Activated CD4-positive, alpha-beta T cell treated with anti-CD3 and anti-CD28 coated beads, Interleukin-2, amount 10 ng/mL, durations not matched to agents 7 days and 5 days (primary cell): Measurements from ENCODE around the gene SLC50A1. TPM values are rescaled to one million over a fixed set of nuclear protein-coding genes. Genes with fewer than 3 reads are reported as not detected.

Source experiments
- CTCF ChIA-PET: fragments of 350-600 bp; sonication (Branson Sonifier 250); formaldehyde crosslinking; loops from one replicate; lab custom pipeline; 2021; ENCODE audit warnings: antibody characterized with exemption; lab: Charles Lee
- POLR2A ChIA-PET: fragments of 350-600 bp; sonication (Branson Sonifier 250); formaldehyde crosslinking; loops from one replicate; lab custom pipeline; 2021; ENCODE audit warnings: antibody characterized with exemption; lab: Charles Lee
- DNase-seq: peaks from one replicate; pipeline ENCODE4 v3.0.0-alpha.2; 2020
- H3K27ac Mint-ChIP-seq: one replicate; pipeline ENCODE4 v1.8.0; 2021; ENCODE audit warnings: mild to moderate bottlenecking, moderate library complexity, mixed read lengths
- H3K27me3 Mint-ChIP-seq: one replicate; pipeline ENCODE4 v1.8.0; 2021; ENCODE audit warnings: mixed read lengths
- H3K36me3 Mint-ChIP-seq: one replicate; pipeline ENCODE4 v1.8.0; 2021; ENCODE audit warnings: low read depth, mixed read lengths
- H3K4me1 Mint-ChIP-seq: one replicate; pipeline ENCODE4 v1.8.0; 2021; ENCODE audit warnings: mixed read lengths
- H3K4me3 Mint-ChIP-seq: one replicate; pipeline ENCODE4 v1.8.0; 2021; ENCODE audit warnings: mild to moderate bottlenecking, moderate library complexity, mixed read lengths
- H3K9me3 Mint-ChIP-seq: one replicate; pipeline ENCODE4 v1.8.0; 2021; ENCODE audit warnings: mixed read lengths
- total RNA-seq, 2 experiments: library from RNA; stranded (reverse); gene quantifications; one replicate each; pipeline ENCODE4 v1.2.3, GENCODE V29; 2021

The SLC50A1 gene
- total RNA-seq, 2 experiments from 2014 or later, result 37.2 to 42.3 TPM

DNA sequence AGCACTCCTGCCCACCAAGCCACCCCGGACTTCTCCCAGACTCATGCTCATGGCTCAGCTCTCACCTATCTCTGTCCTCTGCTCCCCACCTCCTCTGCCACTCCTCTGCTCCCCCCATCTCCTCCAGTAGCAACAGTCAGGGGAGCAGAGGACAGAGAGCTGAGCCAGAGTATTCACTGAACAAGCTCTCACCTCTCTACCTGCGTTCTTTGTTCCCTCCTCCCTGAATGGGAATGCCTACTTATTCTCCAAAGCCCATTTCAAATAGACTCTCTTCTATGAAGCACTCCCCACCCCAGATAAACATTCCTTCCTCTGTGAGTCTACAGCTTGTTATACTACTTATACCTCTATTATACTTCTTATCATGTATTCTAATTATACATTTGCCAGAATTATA lies 14.4 kb upstream of the SLC50A1 start:
- H3K27ac Mint-ChIP-seq, result no peak overlapping the region
- H3K9me3 Mint-ChIP-seq, result no peaks in the 10 kb centered on the region
- CTCF ChIA-PET, result interaction anchor here (0.6 to 1.2 kb wide), 3 partner anchors 52 to 337 kb away, joined by 3 read pairs; partner anchors contain the start of gene KRTCAP2
- H3K36me3 Mint-ChIP-seq, result no peaks in the 10 kb centered on the region
- no peak overlapping the region for H3K4me3 Mint-ChIP-seq
- POLR2A ChIA-PET, result no interaction called here
- peaks cover 2% of the 10 kb centered on the region for H3K4me1 Mint-ChIP-seq
- no peak for DNase-seq
- H3K27me3 Mint-ChIP-seq, result peaks cover 40% of the 10 kb centered on the region

DNA sequence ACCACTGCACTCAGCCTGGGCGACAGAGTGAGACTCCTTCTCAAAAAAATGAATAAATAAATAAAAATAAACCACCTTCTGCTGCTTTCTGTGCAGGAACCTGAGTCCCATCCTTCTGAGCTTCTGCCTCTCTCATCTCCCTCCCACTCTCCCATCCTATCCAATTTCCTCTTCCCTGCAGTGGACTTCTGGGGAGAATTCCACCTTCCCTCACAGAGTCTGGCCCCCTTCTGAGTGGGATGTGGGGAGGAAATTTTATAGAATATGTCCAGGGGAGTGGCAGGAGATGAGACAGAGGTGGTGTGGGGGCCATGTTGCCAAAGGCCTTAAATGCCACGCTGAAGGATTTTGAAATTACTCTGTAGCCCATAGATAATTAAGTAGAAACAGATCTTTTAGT lies 13.3 kb upstream of the SLC50A1 start:
- Mint-ChIP-seq H3K9me3 (no peaks in the 10 kb centered on the region), H3K4me1 (peaks cover 10% of the 10 kb centered on the region), H3K4me3 (no peak overlapping the region), H3K36me3 (no peaks in the 10 kb centered on the region), H3K27ac (no peak overlapping the region), H3K27me3 (peaks cover 49% of the 10 kb centered on the region)
- DNase-seq, result no peak
- ChIA-PET POLR2A (no interaction called here), CTCF (interaction anchor here (0.9 to 1.3 kb wide), 2 partner anchors 9 to 45 kb away, joined by 3 to 4 read pairs; no protein-coding TSS in a partner anchor)

DNA sequence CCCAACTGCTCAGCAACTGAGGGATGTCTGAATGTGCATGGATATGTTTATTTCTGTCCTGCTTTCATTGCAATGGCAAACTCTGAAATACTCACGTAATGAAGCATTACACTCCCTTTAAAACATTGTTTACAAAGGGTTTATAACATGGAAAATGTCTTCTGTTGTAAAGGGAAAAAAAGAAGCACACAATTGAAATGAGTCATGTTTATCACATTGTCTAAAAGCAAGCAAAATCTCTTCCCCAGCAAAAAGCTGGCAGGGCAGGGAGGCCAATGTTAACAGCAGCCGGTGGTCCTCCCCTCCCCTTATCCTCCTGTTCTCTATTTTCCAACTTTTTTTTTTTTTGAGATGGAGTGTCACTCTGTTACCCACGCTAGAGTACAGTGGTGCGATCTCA lies 11.9 kb upstream of the SLC50A1 start:
- Mint-ChIP-seq H3K4me3 (no peak overlapping the region), H3K36me3 (no peaks in the 10 kb centered on the region), H3K27me3 (peaks cover 61% of the 10 kb centered on the region), H3K4me1 (peaks cover 22% of the 10 kb centered on the region), H3K27ac (no peak overlapping the region), H3K9me3 (no peaks in the 10 kb centered on the region)
- ChIA-PET POLR2A (no interaction called here), CTCF (interaction anchor here (2.1 kb wide), 1 partner anchor 32 kb away, joined by 5 read pairs; no protein-coding TSS in a partner anchor)
- DNase-seq, result no peak

DNA sequence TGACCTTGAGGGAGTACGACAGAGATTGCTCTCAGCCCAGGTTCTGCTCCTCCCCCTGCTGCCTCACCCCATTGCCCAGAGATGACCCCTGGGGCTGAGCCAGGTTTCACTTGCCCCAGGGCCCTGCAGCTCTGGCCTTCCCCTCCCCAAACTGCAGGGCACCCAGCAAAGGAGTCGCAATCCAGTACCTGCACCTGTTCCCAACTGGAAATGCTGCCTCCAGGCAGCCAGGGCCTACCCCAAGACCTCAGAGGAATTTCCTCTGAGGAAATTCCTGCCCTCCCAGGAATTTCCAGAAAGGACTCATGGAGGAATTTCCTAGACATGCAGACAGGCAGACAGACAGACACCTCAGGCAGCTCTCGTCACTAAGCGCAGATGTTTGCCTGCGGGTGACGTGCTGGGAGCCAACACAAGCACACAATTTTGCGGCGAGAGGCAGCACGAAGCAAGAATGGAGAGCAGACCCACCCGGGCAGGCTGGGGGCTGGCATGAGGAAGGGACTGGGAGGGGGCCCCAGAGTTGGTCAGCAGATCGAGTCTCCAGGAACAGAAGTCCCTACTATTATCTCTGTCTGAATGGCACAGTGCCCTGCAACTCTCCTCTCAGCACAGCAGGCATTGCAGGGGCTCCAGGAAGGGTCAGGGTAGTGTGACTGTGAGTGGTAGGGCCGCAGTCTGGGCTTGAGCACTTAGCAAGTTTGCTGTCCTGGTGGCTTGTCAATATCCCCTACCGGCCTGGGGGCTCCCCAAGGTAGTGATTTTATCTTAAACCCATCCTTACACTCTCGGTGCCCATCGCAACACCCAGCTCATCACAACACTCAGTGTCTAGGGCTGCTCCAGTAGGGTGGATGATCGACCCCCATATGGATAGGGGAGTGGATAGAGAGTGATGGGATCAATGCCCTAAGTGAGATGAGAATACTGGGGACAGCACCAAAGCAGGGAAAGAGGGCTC lies 10.9 kb upstream of the SLC50A1 start:
- H3K36me3 Mint-ChIP-seq, result no peaks in the 10 kb centered on the region
- POLR2A ChIA-PET, result no interaction called here
- H3K27ac Mint-ChIP-seq, result no peak overlapping the region
- H3K4me3 Mint-ChIP-seq, result no peak overlapping the region
- no peaks in the 10 kb centered on the region for H3K9me3 Mint-ChIP-seq
- H3K4me1 Mint-ChIP-seq, result peaks cover 30% of the 10 kb centered on the region
- peaks cover 60% of the 10 kb centered on the region for H3K27me3 Mint-ChIP-seq
- CTCF ChIA-PET, result interaction anchor here (0.6 to 2.1 kb wide), 4 partner anchors 33 to 422 kb away, joined by 3 to 5 read pairs (median 3); no protein-coding TSS in a partner anchor
- DNase-seq, result no peak

DNA sequence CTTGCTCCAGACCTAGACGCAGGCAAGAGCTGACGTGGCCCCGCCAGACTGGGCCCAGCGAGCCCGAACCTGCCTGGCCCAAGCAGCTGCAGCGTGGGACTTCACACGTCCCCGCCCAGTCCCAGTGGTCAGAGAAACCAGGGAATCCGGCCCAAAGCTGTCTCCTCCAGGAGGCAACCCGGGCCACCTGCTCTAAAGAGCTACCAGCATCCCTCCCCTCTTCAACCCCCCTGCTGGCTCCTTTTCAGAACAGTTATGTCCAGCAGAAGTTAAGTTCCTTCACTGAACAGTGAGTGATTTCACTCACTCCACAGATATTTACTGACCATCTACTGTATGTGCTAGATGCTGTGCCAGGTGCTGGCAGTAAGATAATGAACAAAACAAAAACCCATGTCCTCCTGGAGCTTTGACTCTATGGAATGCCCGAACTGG lies 10.1 kb upstream of the SLC50A1 start:
- CTCF ChIA-PET, result interaction anchor here (0.6 to 2.1 kb wide), 5 partner anchors 34 to 423 kb away, joined by 3 to 5 read pairs (median 3); no protein-coding TSS in a partner anchor
- no peak overlapping the region for H3K4me3 Mint-ChIP-seq
- H3K27me3 Mint-ChIP-seq, result peaks cover 57% of the 10 kb centered on the region
- peaks cover 33% of the 10 kb centered on the region for H3K4me1 Mint-ChIP-seq
- POLR2A ChIA-PET, result no interaction called here
- no peak for DNase-seq
- no peak overlapping the region for H3K27ac Mint-ChIP-seq
- no peaks in the 10 kb centered on the region for H3K36me3 Mint-ChIP-seq
- no peaks in the 10 kb centered on the region for H3K9me3 Mint-ChIP-seq

DNA sequence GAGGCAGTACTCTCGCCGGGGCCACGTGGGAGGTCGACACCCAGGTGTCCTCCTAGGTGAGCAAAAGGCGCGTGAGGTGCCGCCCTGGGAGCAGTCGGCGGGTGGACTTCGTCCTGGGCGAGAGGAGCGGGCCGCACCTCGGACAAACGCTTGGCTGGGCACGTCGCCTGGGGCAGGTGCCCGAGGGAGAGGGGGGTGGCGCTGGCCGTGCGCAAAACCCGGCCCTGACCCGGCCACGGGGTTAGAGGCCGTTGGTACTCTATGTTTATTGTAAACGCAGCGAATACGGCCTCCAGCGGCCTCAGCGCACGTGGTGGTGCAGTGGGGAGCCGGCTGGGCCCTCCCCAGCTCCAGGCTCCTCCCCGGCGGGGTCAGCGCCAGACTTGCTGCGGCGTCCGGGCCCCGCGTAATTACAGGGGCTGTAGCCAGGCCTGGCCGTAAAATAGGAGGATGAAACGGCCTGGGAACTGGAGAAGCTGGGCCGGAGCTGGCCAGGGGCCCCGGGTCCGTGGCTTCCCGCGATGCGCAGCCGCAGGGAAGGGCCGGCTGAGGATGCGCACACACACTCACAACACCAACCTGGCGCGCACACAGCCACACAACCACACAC lies 9.6 kb upstream of the SLC50A1 start:
- H3K36me3 Mint-ChIP-seq, result no peaks in the 10 kb centered on the region
- no peak overlapping the region for H3K27ac Mint-ChIP-seq
- H3K9me3 Mint-ChIP-seq, result no peaks in the 10 kb centered on the region
- no peak for DNase-seq
- no peak overlapping the region for H3K4me3 Mint-ChIP-seq
- H3K4me1 Mint-ChIP-seq, result peaks cover 36% of the 10 kb centered on the region
- CTCF ChIA-PET, result interaction anchor here (0.6 to 2.1 kb wide), 6 partner anchors 10 to 424 kb away, joined by 3 to 5 read pairs (median 3); no protein-coding TSS in a partner anchor
- POLR2A ChIA-PET, result no interaction called here
- peaks cover 55% of the 10 kb centered on the region for H3K27me3 Mint-ChIP-seq

DNA sequence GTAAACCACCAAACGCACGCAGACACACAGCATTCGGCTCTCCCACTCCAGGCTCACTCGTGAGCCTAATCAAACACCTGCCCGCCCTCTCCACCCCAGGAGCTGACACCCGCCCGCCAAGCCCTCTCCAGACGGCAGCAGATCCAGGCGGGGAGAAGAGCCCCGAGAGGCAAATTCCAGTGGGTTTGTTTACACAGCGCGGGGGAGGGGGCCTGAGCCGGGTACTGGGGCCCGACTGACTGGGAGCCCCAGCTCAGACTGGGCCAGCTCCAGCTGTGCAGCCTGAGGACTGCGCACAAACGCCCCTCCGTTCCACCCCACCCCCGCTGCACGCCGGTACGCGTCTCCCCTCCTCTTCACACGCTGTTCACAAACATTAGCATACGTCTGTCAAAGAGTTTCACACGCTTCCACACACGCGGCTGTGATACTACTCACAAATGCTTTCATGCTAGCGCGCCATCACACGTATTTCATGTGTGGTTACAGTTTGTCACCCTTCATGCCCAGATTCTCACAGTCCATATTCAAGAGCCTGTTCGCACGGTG lies 9.0 kb upstream of the SLC50A1 start:
- Mint-ChIP-seq H3K9me3 (no peaks in the 10 kb centered on the region), H3K36me3 (no peaks in the 10 kb centered on the region), H3K27ac (no peak overlapping the region), H3K27me3 (peaks cover 52% of the 10 kb centered on the region), H3K4me1 (peaks cover 36% of the 10 kb centered on the region), H3K4me3 (peak overlapping the region; percentile 67)
- CTCF ChIA-PET, result interaction anchor here (1.1 kb wide), 2 partner anchors 11 to 41 kb away, joined by 3 read pairs; no protein-coding TSS in a partner anchor
- POLR2A ChIA-PET, result no interaction called here
- DNase-seq, result peak; percentile 44

DNA sequence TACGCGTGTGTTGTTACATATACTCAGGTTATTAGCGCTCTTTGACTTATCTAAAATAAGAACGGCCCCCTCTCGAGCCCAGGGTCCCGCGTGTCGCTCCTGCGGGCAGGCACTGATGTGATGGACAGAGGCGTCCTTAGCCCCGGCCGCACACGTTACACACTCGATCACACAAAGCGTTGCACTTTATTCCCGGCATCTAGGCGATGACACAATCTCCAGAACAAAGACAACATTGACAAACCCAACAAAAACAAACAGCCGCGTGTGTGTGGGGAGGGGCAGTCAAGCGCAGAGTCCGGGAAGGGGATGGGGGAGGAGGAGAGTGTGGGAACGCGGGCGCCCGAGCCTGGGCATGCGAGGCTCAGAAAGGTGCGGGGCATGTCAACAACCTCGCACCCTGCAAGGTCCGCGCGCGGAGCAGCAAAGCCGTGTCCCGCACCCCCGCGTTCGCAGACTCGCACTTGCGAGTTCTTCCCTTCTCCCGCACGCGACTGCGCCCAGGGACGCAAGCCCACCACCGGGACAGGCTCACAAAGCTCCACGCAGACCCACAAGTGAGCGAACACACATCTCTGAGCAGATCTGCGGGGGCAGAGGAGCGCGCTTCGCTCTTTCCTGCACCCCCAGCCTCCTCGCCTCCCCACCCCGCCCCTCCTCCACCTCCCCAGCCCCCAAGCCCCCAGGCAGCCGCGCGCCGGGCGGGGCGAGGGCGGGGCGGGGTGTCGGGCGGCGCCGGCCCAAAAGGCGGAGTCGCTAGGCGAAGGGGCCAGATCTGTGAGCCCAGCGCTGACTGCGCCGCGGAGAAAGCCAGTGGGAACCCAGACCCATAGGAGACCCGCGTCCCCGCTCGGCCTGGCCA lies 8.3 kb upstream of the SLC50A1 start, which contains the start of gene EFNA1:
Gene EFNA1 (plus strand): TSS at position 772 of the 862 bp plus-strand sequence. CDS start 102 bp downstream, outside the sequence.
- Mint-ChIP-seq H3K4me3 (peak within 1 kb of the TSS; percentile 67), H3K36me3 (no peaks in the 10 kb centered on the region), H3K27me3 (peaks cover 50% of the 10 kb centered on the region), H3K9me3 (no peaks in the 10 kb centered on the region), H3K4me1 (peaks cover 39% of the 10 kb centered on the region), H3K27ac (peak within 1 kb of the TSS; percentile 77)
- CTCF ChIA-PET, result interaction anchor here (0.9 to 1.1 kb wide), 3 partner anchors 9 to 46 kb away, joined by 3 read pairs; partner anchors contain the start of gene KRTCAP2
- peak; percentile 29 for DNase-seq
- POLR2A ChIA-PET, result no interaction called here

DNA sequence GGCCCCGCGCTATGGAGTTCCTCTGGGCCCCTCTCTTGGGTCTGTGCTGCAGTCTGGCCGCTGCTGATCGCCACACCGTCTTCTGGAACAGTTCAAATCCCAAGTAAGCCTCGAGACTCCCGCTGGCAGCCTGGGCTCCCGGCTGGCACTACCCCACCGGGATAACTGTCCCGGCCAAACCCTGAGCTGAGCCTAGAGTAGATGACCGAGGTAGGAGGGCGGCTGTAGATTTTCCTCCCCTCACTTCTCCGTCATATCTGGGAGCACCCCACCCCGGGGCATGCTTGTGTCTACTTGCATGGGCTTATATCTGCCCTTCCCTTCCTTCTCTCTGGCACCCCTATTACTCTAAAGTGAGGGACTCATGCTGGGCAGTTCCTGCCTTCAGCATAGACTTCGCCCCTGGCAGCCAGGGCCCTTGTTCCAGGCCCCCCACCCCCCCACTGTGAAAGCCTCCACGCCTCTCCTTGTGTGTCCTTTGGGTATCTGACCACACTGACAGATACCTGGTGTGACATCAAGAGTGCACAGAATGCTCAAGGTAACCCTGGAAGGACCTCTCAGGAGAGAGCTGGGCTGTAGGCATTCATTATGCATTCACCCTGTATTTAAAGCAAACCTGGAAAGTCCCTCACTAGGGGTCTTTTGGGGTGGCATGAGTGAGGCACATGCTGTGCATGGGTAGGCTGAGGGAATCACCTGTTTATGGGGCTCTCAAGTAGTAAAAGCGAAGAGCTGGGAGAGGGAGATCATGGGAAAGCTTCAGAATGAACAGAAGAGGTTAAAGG lies 7.5 kb upstream of the SLC50A1 start:
- ChIA-PET CTCF (interaction anchor here (0.6 to 2.4 kb wide), 5 partner anchors 8 to 357 kb away, joined by 3 to 10 read pairs (median 3); partner anchors contain the start of genes KRTCAP2 and TRIM46), POLR2A (no interaction called here)
- H3K4me3 Mint-ChIP-seq, result peak overlapping the region; percentile 60
- H3K9me3 Mint-ChIP-seq, result no peaks in the 10 kb centered on the region
- H3K27me3 Mint-ChIP-seq, result peaks cover 46% of the 10 kb centered on the region
- H3K4me1 Mint-ChIP-seq, result peaks cover 40% of the 10 kb centered on the region
- no peak for DNase-seq
- no peaks in the 10 kb centered on the region for H3K36me3 Mint-ChIP-seq
- no peak overlapping the region for H3K27ac Mint-ChIP-seq

DNA sequence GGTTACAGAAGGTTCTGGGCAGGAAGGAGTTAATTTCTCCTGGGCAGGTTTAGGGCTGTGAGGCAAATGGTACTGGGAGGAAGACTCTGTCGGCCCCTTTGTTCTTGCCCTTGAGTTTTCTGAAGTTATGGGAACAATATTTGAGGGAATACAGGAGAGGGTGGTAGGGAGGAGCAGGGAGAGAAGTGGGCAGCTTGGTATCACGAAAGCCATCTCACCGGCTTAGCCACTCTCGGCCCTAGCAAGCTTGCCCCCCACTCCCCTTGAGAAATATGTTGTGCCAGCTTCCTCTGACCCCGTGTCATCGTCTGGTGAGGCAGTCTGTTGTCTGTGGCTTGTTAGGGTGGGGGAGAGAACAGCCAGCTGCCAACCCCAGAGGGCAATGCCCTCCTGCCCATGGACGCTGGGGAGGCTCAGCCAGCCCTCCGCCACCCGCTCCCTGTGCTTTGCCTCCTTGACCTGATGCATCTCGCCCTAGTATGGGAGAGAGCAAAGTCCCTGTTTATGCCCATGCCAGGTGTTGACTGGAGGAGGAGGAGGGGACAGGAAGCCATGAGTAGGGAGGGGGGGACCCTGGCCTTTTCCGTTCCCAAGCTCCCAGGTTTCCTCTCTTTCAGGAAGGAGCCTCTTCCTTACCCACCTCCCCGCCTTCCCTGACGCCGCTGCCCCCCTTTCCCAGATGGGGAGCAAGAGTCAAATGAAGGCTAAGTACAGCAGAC lies 6.7 kb upstream of the SLC50A1 start:
- CTCF ChIA-PET, result interaction anchor here (0.6 to 4.0 kb wide), 6 partner anchors 11 to 356 kb away, joined by 3 to 19 read pairs (median 4); partner anchors contain the start of genes KRTCAP2 and TRIM46
- no peak for DNase-seq
- H3K9me3 Mint-ChIP-seq, result no peaks in the 10 kb centered on the region
- peaks cover 42% of the 10 kb centered on the region for H3K27me3 Mint-ChIP-seq
- H3K36me3 Mint-ChIP-seq, result no peaks in the 10 kb centered on the region
- H3K4me3 Mint-ChIP-seq, result peak overlapping the region; percentile 60
- peak overlapping the region; percentile 16 for H3K27ac Mint-ChIP-seq
- peaks cover 42% of the 10 kb centered on the region for H3K4me1 Mint-ChIP-seq
- POLR2A ChIA-PET, result no interaction called here
